OCI-LY7 (cell line): ENCODE results near the gene TSHZ2. TPM values are rescaled to one million over a fixed set of nuclear protein-coding genes. Genes with fewer than 3 reads are reported as not detected.

Experiments
- BruUV-seq: library from RNA; stranded (reverse); fragments of 400-500 nt; replicated peaks from 2 replicates; lab custom pipeline; 2021; lab: Mats Ljungman, UMichigan
- CTCF ChIA-PET: fragments of 300-600 bp; sonication (Branson Sonifier 250); formaldehyde crosslinking; loops from one replicate; lab custom pipeline; 2022; ENCODE audit warnings: antibody characterized with exemption; ENCODE audit not compliant: unreplicated experiment; lab: Charles Lee
- POLR2A ChIA-PET: fragments of 300-600 bp; sonication (Branson Sonifier 250); formaldehyde crosslinking; loops from one replicate; lab custom pipeline; 2022; ENCODE audit warnings: antibody characterized with exemption; lab: Charles Lee
- DNase-seq: peaks from one replicate; pipeline ENCODE4 v3.0.0-alpha.2; 2015; ENCODE audit warnings: low spot score
- H2AFZ ChIP-seq: fragments of 200-600 bp; sonication (generic), shearing (Covaris generic); 2 replicates; pipeline ENCODE4 v1.6.1; 2014; ENCODE audit warnings: mild to moderate bottlenecking, antibody characterized with exemption, low read length, moderate library complexity
- H3K27ac ChIP-seq: fragments of 200-600 bp; sonication (generic); 2 replicates; pipeline ENCODE4 v1.5.1; 2014; ENCODE audit warnings: mixed run types, low read depth, mild to moderate bottlenecking, moderate library complexity, low read length, inconsistent platforms; ENCODE audit not compliant: poor library complexity, severe bottlenecking
- H3K36me3 ChIP-seq: fragments of 200-600 bp; sonication (generic); 2 replicates; pipeline ENCODE4 v1.6.1; 2014; ENCODE audit warnings: mild to moderate bottlenecking, antibody characterized with exemption, low read length, moderate library complexity, mixed read lengths; ENCODE audit not compliant: insufficient read depth
- H3K4me1 ChIP-seq: fragments of 200-600 bp; sonication (generic); 2 replicates; pipeline ENCODE4 v1.5.1; 2014; ENCODE audit warnings: mild to moderate bottlenecking, low read length; ENCODE audit not compliant: insufficient read depth, poor library complexity, severe bottlenecking
- H3K4me2 ChIP-seq: fragments of 200-600 bp; sonication (generic); 2 replicates; pipeline ENCODE4 v1.6.1; 2014; ENCODE audit warnings: mild to moderate bottlenecking, low read length
- H3K4me3 ChIP-seq: fragments of 200-600 bp; sonication (generic); 2 replicates; pipeline ENCODE4 v1.5.1; 2014; ENCODE audit warnings: mild to moderate bottlenecking, low read depth, low read length; ENCODE audit not compliant: poor library complexity, severe bottlenecking
- H3K79me2 ChIP-seq: fragments of 200-600 bp; sonication (generic); 2 replicates; pipeline ENCODE4 v1.6.1; 2016; ENCODE audit warnings: low read depth, mild to moderate bottlenecking, low read length, moderate library complexity, mixed read lengths; ENCODE audit not compliant: insufficient read depth
- H3K9me2 ChIP-seq: fragments of 200-600 bp; sonication (generic); 2 replicates; pipeline ENCODE4 v1.6.1; 2016; ENCODE audit warnings: mild to moderate bottlenecking, low read length, mixed read lengths; ENCODE audit not compliant: insufficient read depth
- H3K9me3 ChIP-seq: fragments of 200-600 bp; sonication (generic); 2 replicates; pipeline ENCODE4 v1.6.1; 2014; ENCODE audit warnings: mild to moderate bottlenecking, mixed run types, low read length, mixed read lengths
- H4K20me1 ChIP-seq: fragments of 200-600 bp; sonication (generic); 2 replicates; pipeline ENCODE4 v1.6.1; 2014; ENCODE audit warnings: mild to moderate bottlenecking, antibody characterized with exemption, low read length, moderate library complexity, mixed read lengths; ENCODE audit not compliant: insufficient read depth
- CTCF ChIP-seq: fragments of 200-600 bp; sonication (generic); conservative IDR thresholded peaks from 2 replicates; pipeline ENCODE4 v1.5.1; 2014; ENCODE audit warnings: mild to moderate bottlenecking, antibody characterized with exemption, low read length, moderate library complexity, mixed read lengths
- EZH2phosphoT487 ChIP-seq: fragments of 200-600 bp; sonication (generic); IDR thresholded peaks from 2 replicates; pipeline ENCODE4 v1.6.1; 2018; ENCODE audit warnings: low read depth, borderline replicate concordance, mild to moderate bottlenecking, mixed run types, antibody characterized with exemption, low read length, moderate library complexity, mixed read lengths
- intact Hi-C: fragments of 100-400 bp; cut with micrococcal nuclease; formaldehyde crosslinking; loops from one replicate; pipeline ENCODE4 v1.10.0; 2022; ENCODE audit not compliant: unreplicated experiment
- total RNA-seq, 2 experiments: library from RNA; depleted of rRNA in 1 of 2; stranded (reverse); fragments of >200 nt in 1 of 2; shearing (Covaris generic) in 1 of 2; gene quantifications; 2 replicates each; pipeline ENCODE4 v1.2.3, GENCODE V29; 2014 to 2022

The TSHZ2 gene
- total RNA-seq, 2 experiments from 2014 or later = not detected

DNA sequence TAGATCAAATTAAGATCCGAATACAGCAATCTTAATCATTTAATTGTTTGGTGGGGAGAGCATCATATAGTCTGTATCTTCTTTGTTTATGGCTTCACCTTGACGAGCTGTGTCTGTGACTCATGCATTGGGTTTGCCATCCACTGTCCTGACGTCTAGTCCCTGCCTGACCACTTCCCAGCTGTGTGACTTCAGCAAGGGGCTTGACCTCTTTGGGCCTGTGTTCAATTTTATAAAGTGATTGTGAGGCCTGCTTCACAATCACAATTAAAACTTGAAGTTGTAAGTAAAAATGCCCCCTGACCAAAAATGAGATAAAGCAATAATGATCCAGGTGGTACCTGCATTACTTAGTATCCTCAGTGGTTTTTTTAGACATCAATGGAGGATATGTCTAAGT is 412.2 kb downstream of the TSHZ2 start:
- TF ChIP-seq EZH2phosphoT487 (no peak), CTCF (no peak)
- no peak overlapping the region for H3K4me3 ChIP-seq
- intact Hi-C loops = no loop called here
- no peaks in the 10 kb centered on the region for H3K9me2 ChIP-seq
- ChIA-PET POLR2A (no interaction called here), CTCF (no interaction called here)
- no peaks in the 10 kb centered on the region for H3K9me3 ChIP-seq
- no peaks in the 10 kb centered on the region for H4K20me1 ChIP-seq
- H2AFZ ChIP-seq = no peak overlapping the region
- no TSS peak for BruUV-seq
- no peaks in the 10 kb centered on the region for H3K4me1 ChIP-seq
- H3K27ac ChIP-seq = no peak overlapping the region
- no peaks in the 10 kb centered on the region for H3K79me2 ChIP-seq
- no peaks in the 10 kb centered on the region for H3K36me3 ChIP-seq
- DNase-seq = no peak
- no peak overlapping the region for H3K4me2 ChIP-seq

DNA sequence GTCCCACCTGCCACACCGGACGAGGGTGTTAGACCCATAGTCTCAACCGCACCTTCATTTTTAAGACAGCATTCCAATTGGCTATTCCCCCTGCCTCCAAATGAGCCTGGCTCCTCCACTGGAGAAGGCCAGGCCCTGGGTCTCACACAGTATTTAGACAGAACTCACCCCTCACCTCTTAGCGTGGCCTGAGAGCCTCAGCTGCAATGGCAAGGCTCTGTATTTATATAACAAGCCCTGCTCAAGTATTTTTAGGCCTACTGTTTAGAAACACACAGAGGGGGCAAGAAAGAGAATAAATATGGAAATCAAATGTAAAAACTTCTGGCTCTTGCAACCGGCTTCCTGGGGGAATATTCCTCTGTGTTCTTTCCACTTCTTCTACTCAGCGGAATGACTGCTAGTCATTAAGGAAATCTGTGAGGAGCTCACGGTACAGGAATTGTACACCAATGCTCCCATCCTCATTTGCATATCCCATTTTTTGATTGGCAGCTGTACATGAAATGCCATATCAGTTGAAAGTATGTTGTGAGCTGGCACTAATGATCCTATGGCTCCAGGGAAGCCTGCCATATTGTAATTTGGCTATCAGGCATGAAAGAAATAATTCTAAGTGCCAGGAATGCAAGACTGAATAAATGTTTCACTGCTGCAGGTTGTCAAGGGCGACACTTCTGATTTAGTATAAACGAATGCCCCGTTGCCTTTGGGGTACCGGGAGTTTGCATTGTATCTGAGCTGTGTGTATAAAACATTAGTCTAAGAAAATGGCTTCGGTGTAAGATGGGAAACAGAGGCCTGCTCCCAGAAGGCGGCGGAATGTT is 414.0 kb downstream of the TSHZ2 start:
- Histone ChIP-seq H3K79me2 (no peaks in the 10 kb centered on the region), H3K4me1 (no peaks in the 10 kb centered on the region), H3K4me3 (no peak overlapping the region), H3K36me3 (no peaks in the 10 kb centered on the region), H3K9me2 (no peaks in the 10 kb centered on the region), H3K4me2 (no peak overlapping the region), H3K27ac (no peak overlapping the region), H4K20me1 (no peaks in the 10 kb centered on the region), H3K9me3 (no peaks in the 10 kb centered on the region), H2AFZ (no peak overlapping the region)
- intact Hi-C loops = no loop called here
- POLR2A ChIA-PET = no interaction called here
- TF ChIP-seq CTCF (no peak), EZH2phosphoT487 (no peak)
- CTCF ChIA-PET = no interaction called here
- no TSS peak for BruUV-seq
- no peak for DNase-seq
